ENCODE data around the gene KCTD19. TPM values are rescaled to one million over a fixed set of nuclear protein-coding genes. Genes with fewer than 3 reads are reported as not detected.

Gene KCTD19
- total RNA-seq, 1 experiment from 2014 or later = 3.8 TPM

DNA sequence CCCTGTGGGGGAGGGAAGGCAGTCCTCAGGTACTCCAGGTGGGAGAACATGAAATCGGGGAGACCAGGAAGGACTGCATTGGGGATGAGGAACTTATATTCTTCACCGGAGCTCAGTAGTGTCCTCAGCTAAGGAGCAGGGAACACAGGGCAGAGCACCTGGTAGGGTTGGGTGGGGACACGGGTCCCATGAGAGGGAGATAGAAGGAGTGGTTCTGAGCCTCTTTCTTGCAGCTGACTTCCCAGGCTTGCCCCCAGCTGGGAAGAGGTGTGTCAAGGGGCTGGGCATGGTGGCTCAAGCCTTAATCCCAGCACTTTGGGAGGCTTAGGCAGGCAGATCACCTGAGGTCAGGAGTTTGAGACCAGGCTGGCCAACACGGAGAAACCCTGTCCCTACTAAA lies 81.4 kb downstream of the KCTD19 start:
- Mint-ChIP-seq H3K27ac (ENCODE audit: unreplicated experiment) (peak overlapping the region; percentile 20), H3K36me3 (ENCODE audit: insufficient read depth, unreplicated experiment) (peaks cover 47% of the 10 kb centered on the region), H3K9me3 (ENCODE audit: low read depth, unreplicated experiment) (no peaks in the 10 kb centered on the region), H3K4me3 (ENCODE audit: low read depth, unreplicated experiment) (peak overlapping the region; percentile 9), H3K27me3 (ENCODE audit: unreplicated experiment) (peaks cover 30% of the 10 kb centered on the region), H3K4me1 (ENCODE audit: low read depth, unreplicated experiment) (peaks cover 62% of the 10 kb centered on the region)
- intact Hi-C loops (cut with micrococcal nuclease; ENCODE audit: unreplicated experiment) = no loop called here
- CTCF ChIA-PET = interaction anchor here (1.4 kb wide), 1 partner anchor 32 kb away, joined by 3 read pairs; no protein-coding TSS in a partner anchor
- DNase-seq = no peak
- BruUV-seq (replicated peaks) = TSS peak; percentile 34
- TF ChIP-seq, protein P1, sequence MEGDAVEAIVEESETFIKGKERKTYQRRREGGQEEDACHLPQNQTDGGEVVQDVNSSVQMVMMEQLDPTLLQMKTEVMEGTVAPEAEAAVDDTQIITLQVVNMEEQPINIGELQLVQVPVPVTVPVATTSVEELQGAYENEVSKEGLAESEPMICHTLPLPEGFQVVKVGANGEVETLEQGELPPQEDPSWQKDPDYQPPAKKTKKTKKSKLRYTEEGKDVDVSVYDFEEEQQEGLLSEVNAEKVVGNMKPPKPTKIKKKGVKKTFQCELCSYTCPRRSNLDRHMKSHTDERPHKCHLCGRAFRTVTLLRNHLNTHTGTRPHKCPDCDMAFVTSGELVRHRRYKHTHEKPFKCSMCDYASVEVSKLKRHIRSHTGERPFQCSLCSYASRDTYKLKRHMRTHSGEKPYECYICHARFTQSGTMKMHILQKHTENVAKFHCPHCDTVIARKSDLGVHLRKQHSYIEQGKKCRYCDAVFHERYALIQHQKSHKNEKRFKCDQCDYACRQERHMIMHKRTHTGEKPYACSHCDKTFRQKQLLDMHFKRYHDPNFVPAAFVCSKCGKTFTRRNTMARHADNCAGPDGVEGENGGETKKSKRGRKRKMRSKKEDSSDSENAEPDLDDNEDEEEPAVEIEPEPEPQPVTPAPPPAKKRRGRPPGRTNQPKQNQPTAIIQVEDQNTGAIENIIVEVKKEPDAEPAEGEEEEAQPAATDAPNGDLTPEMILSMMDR (IDR thresholded peaks at IDR 0.05; ENCODE audit: unreplicated experiment) = no peak

DNA sequence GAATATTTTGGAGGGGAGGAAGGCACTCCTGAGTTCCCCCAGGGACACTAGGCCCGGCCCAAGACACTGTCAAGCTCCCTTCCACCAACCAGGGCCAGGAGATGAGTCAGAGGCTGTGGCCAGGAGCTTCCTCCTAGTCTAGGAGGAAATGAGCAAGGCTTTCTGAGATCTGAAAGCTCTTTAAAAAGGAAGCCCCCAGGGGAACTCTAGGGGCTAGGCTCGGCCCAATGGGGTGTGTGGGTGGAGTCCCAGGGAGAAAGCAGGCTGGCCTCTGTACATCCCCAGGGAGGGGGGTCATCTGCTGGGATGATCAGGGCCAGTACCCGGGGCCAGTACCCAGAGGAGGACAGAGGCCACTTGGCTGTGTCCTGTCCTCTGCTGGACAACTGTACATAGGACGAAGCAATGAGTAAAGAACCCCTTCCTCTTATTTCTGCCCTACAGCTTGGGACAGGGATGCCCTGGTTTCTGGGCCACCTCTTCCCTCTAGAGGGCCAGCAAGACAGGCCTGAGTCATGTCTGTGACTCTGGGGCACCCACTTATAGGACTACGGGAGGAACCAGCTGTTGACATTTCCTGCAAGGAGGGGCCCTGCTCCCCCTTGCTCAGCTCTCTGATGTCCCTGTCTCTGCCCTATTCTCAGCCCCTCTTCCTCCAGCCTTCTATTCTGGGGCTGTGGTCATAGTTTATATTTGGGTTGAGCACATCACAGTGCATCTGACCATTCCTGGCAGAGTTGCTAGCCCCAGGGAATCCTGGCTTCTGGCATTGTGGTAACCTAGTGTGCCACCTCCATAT lies 82.0 kb downstream of the KCTD19 start:
- no TSS peak for BruUV-seq (replicated peaks)
- CTCF ChIA-PET = interaction anchor here (0.5 to 1.5 kb wide), 7 partner anchors 16 to 574 kb away, joined by 3 to 7 read pairs (median 4); partner anchors contain the start of genes ELMO3 and TMEM208
- TF ChIP-seq, protein P1 (IDR thresholded peaks at IDR 0.05; ENCODE audit: unreplicated experiment) = no peak
- H3K36me3 Mint-ChIP-seq (ENCODE audit: insufficient read depth, unreplicated experiment) = peaks cover 47% of the 10 kb centered on the region
- peaks cover 56% of the 10 kb centered on the region for H3K4me1 Mint-ChIP-seq (ENCODE audit: low read depth, unreplicated experiment)
- intact Hi-C loops (cut with micrococcal nuclease; ENCODE audit: unreplicated experiment) = no loop called here
- H3K4me3 Mint-ChIP-seq (ENCODE audit: low read depth, unreplicated experiment) = peak overlapping the region; percentile 9
- H3K27me3 Mint-ChIP-seq (ENCODE audit: unreplicated experiment) = peaks cover 24% of the 10 kb centered on the region
- no peaks in the 10 kb centered on the region for H3K9me3 Mint-ChIP-seq (ENCODE audit: low read depth, unreplicated experiment)
- DNase-seq = peak; percentile 45
- H3K27ac Mint-ChIP-seq (ENCODE audit: unreplicated experiment) = peak overlapping the region; percentile 89

DNA sequence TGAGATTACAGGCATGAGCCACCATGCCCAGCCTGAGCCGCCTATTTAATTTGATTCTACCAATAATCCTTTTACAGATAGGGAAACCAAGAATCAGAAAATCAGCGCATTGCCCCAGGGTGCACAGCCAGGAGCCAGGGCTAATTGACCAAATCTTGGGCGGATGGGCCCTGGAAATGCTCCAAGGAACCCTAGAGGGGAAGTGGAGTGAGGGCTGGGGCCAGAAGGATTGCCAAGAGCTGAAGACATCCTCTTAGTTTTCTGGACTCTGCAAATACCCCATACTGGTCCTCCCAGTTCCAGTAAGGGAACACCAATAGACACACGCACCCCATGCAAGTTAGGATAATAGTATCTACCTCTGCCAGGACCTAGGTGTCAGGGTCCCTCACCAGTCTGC lies 83.1 kb downstream of the KCTD19 start:
- DNase-seq = no peak
- Mint-ChIP-seq H3K4me3 (ENCODE audit: low read depth, unreplicated experiment) (no peak overlapping the region), H3K27ac (ENCODE audit: unreplicated experiment) (no peak overlapping the region), H3K36me3 (ENCODE audit: insufficient read depth, unreplicated experiment) (peaks cover 46% of the 10 kb centered on the region), H3K9me3 (ENCODE audit: low read depth, unreplicated experiment) (no peaks in the 10 kb centered on the region), H3K27me3 (ENCODE audit: unreplicated experiment) (peaks cover 13% of the 10 kb centered on the region), H3K4me1 (ENCODE audit: low read depth, unreplicated experiment) (peaks cover 49% of the 10 kb centered on the region)
- intact Hi-C loops (cut with micrococcal nuclease; ENCODE audit: unreplicated experiment) = no loop called here
- TF ChIP-seq, protein P1 (IDR thresholded peaks at IDR 0.05; ENCODE audit: unreplicated experiment) = no peak
- no TSS peak for BruUV-seq (replicated peaks)
- CTCF ChIA-PET = interaction anchor here (0.5 to 1.5 kb wide), 4 partner anchors 16 to 152 kb away, joined by 3 to 5 read pairs (median 4); partner anchors contain the start of gene TMEM208

DNA sequence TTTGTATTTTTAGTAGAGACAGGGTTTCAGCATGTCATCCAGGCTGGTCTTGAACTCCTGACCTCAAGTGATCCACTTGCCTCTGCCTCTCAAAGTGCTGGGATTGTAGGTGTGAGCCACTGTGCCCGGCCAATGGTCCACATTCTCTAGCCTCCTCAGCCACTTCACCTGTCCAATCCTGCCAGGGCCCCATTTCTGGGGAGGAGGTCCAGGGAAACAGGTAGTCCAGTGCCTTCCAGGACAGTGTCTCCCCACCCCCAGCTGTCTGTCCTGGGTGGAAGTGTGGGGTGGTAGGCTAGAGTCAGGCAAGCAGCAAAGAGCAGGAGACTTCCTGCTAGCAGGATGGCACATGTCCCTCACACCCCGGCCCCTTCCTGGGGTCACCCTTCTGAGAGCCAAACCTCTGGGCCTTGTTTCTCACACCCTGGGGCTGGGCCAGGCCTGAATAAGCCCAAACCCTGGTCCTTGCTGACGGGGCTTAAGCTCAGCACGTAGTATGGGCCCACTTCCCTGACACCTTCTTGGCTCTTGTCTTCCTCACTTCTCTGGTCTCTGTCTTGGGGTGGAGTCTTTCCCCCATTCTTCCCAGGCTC lies 84.3 kb downstream of the KCTD19 start:
- intact Hi-C loops (cut with micrococcal nuclease; ENCODE audit: unreplicated experiment) = no loop called here
- CTCF ChIA-PET = no interaction called here
- no peak overlapping the region for H3K4me3 Mint-ChIP-seq (ENCODE audit: low read depth, unreplicated experiment)

More for the DNA sequence above, 84.3 kb downstream of the KCTD19 start:
- Mint-ChIP-seq H3K36me3 (ENCODE audit: insufficient read depth, unreplicated experiment) (peaks cover 44% of the 10 kb centered on the region), H3K27ac (ENCODE audit: unreplicated experiment) (peak overlapping the region; percentile 51), H3K9me3 (ENCODE audit: low read depth, unreplicated experiment) (no peaks in the 10 kb centered on the region), H3K27me3 (ENCODE audit: unreplicated experiment) (peaks cover under 1% of the 10 kb centered on the region), H3K4me1 (ENCODE audit: low read depth, unreplicated experiment) (peaks cover 38% of the 10 kb centered on the region)
- DNase-seq = no peak
- no TSS peak for BruUV-seq (replicated peaks)
- TF ChIP-seq, protein P1 (IDR thresholded peaks at IDR 0.05; ENCODE audit: unreplicated experiment) = no peak

Measured in Calu3 (cell line).